Hematopoietic multipotent progenitor cell (in vitro differentiated cells): ENCODE data around the gene CEP95. TPM values are rescaled to one million over a fixed set of nuclear protein-coding genes. Genes with fewer than 3 reads are reported as not detected.

Experiments
- DNase-seq, 3 donors: peaks; one replicate each; pipeline ENCODE4 v3.0.0-alpha.2; 2011 to 2015; ENCODE audit warnings: low read depth in 2 of 3, low spot score in 2 of 3
- total RNA-seq: library from RNA; depleted of rRNA; stranded (reverse); fragments of >200 nt; gene quantifications from one replicate; pipeline ENCODE4 v1.2.3, GENCODE V29; 2012

The CEP95 gene
- total RNA-seq, 1 donor: 28.0 TPM

DNA sequence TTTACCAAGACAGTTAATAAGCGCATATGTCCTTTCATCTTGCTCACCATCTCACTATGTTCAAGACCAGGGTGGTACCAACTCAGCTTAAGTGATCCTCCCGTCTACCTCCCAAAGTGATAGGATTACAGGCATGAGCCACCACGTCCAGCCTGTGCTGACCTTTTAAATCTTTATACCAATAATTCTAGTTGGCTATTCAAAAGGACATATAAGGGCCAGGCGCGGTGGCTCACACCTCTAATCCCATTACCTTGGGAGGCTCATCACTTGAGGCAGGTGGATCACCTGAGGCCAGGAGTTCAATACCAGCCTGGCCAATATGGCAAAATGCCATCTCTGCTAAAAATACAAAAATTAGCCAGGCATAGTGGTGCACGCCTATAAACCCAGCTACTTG, 2.4 kb downstream of the CEP95 start:
- DNase-seq: no peak

DNA sequence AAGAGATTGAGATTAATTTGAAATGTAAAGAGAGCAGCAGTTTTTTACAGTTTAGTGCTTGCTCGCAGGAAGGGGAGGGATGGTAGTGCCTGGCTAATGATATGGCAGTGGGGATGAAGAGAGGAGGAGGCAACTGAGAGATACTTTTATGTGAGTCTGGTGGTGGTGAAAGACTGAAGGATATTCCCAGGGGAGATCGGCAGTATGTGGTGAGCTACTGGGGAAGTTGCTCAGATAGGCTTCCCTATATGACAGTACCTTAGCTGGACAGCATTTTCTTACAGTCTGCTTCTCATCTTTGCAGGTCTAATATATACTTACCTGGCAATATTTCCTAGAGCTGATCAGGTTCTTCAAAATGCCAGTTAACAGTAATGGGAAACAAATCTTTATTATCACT, 8.6 kb downstream of the CEP95 start:
- no peak for DNase-seq

DNA sequence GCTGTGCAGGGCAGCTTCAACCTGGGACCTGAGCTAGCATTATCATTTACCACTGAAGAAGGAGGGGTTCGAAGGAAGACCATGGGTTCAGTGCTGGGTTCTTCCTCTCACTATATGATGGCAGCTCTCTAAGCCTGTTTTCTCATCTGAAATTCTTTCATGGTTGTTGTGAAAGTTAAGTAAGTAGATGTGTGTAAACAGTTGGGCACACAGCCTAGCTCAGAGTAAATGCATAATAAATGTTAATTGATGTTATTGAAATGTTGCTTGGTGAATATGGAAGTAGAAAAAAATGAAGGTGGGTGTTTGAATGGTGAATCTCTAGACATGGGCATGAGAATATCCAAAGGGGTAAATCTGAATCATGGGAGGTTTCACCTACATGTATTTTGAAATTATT, 9.1 kb downstream of the CEP95 start:
- no peak for DNase-seq

DNA sequence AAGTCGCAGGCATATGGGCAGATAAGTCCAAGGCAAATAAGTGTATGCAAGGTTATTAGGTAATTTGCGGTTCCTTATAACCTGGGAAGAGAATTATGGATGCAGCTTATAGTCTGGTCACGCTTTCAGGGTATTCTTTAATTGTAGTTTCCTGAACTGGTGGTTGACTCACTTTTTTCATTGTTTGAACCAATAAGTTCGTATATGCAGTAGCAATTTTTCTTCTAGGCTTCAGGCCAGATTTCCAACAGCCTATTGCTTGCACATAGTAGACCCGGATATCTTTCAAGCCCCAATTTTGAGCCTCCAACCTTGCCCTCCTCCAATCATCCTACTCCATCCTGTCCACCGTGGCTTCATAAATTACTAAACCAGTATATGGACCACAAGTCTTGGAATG, 12.8 kb downstream of the CEP95 start:
- DNase-seq: no peak

DNA sequence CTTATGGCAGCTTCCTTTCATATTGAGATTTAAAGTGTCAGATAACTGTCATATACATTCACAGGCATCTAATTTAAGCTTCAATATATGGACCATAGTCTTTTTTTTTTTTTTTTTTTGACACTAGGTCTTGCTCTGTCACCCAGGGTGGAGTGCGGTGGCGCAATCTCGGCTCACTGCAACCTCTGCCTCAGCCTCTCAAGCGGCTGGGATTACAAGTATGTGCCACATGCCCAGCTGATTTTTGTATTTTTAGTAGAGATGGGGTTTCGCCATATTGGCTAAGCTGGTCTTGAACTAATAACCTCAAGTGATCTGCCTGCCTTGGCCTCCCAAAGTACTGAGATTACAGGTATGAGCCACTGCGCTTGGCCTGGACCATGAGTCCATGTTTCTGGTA, 13.6 kb downstream of the CEP95 start:
- DNase-seq: no peak

DNA sequence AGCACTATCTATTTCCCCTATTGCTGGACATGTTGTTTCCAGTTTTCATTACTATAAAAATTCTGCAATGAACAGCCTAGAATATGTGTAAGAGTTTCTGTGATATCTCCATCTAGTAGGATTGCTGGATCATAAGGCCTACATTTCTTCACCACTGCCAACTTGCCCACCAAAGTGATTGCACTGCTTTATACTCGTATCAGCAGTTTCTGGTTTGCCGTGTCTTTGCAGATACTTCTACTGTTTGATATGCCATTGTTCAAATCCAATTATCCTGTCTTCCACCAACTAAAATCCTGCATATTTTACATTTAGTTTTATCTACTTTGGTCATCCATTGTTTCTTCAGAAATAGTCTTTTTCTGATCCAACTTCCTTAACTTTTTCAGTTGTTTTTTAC, 21.1 kb downstream of the CEP95 start:
- no peak for DNase-seq

DNA sequence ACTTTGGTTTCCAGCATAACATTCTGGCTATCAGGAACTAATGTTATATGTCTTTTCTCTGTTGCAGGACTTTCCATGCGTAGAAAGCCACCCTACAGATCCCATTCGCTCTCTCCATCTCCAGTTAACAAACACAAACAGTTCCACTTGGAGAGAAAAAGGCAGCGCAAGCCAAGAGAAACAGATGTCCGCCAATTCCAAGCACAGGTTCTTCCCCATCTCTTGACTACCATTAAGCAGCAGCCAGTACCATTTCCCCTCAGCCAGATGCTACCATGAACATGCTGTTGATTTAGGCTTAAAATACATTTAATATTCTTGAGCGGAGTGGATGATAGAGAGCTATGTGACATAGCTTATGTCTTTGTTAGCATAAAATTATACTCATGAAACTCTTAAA, 22.4 kb downstream of the CEP95 start:
- DNase-seq: no peak

DNA sequence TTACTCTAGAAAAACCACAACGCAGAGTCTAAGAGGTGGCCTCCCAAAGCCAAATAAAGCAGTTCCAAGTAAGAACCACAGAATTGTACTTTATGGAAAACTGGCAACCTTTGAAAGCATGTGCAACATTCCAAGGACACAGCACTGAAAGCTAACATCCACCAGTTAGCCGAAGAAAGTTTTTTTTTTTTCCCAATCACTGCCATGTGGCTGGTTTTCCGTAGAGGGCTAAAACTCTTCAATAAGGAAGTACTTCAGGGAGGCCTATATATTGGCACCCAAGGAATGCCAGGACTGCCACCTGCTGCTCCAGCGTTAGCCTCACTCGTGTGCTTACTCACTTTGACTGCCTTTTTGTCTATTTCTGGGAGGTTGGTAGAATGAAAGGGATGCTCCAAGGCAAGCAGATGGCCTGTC, 25.2 kb downstream of the CEP95 start:
- DNase-seq: no peak

DNA sequence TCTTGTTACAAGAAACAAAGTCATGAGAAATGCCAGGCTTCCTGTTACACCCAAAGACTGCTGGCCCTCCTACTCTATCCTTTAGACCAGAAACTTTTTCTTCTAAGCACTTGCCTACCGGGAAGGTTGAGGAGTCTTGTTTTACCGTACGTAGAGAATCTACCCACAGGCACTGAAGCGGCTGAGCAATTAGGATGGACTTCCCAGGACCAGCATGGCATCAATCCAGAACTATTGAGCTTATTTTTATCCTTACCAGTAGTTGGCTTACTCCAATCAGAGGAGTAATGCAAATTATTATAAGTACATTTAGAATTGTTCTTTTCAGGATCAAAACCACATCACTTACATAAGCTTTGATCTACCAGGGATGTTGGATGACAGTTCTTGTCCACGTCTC, 25.6 kb downstream of the CEP95 start:
- no peak for DNase-seq

DNA sequence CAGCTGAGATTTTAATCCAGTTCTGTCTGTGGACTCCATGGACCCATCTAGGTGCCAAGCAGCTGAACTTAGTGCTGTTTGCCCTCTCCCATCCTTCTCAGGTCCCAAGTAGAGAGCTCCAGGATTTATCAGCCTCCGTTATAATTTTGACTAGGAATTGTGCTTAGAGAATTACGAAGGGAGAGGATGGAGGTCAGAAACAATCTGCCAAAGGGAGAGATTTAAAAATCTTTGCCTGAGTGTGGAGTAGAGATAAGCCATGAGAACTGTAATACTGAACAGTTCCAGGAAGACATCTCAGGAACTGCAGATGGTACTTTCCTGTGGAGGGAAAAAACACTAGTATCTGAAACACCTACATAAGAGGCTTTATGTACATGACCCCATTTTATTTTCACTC, 27.0 kb downstream of the CEP95 start:
- no peak for DNase-seq

DNA sequence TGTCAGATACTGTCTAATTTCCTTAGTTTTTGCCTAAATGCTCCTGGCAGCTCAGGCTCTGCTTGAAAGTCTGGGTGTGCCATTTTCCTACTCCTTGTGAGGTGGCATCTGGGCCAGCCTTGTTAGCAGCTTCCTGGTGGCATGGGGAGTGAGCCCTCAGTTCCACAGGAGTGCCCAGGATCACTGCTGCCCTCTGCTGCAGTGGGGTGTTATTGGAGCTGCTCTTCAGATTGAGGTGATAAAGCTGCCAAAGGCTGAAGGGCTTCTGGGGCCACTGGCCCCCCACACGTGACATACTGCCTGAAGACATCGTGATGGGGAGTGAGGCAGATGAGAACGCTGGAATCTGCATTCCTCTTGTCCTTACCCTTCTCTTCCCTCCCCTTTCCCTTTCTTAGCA, 27.4 kb downstream of the CEP95 start:
- DNase-seq: peak in 2 of 3 donors; percentile 11 to 26

DNA sequence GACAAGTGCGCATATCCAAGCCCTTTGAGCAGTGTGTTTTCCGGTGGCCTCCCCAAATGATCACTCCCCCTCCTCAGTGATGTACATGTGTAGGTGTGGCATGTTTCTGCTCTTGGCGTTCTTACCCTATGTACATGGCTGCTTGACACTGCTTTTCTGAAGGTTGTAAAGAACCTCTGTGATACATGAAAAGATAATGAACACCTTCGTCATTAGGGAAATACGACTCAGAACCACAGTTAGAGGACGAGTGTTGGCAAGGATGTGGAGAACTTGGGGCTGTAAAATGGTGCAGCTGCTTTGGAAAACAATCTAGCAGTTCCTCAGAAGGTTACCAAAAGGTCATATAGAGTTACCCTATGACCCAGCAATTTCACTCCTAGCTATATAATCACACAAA, 28.6 kb downstream of the CEP95 start:
- no peak for DNase-seq

DNA sequence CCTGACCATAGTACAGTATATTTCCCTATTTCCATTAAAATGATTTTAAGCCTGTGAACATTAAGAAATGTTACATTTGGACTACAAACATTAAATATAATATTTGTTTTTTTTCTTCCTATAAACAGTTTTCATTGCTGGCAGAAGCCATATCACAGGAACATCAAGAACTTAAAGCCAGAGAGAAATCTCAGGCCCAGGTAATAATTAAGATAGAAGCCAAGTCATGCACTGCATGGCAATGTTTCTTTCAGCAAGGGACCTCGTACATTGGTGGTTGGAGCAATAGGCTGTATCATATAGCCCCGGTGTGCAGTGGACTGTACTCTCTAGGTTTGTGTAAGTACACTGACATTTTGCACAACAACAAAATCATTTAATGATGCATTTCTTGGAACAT, 30.1 kb downstream of the CEP95 start:
- DNase-seq: no peak

DNA sequence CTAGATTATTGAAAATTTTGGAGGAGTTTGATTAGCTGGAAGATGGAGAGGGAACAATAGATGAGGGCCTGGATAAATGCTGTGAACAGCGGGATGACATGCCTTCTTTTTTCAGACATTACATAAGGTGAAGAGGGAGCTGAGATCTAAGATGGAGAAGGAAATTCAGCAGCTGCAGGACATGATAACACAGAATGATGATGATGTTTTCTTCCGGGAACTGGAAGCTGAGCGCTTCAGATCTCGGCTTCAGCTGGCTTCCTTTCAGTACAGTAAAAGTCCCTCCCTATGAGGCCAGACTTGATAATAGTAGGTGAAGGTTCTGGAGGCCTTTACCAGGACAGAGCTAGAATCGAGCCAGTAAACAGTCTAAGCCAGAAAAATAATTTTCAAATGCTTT, 30.7 kb downstream of the CEP95 start:
- no peak for DNase-seq

DNA sequence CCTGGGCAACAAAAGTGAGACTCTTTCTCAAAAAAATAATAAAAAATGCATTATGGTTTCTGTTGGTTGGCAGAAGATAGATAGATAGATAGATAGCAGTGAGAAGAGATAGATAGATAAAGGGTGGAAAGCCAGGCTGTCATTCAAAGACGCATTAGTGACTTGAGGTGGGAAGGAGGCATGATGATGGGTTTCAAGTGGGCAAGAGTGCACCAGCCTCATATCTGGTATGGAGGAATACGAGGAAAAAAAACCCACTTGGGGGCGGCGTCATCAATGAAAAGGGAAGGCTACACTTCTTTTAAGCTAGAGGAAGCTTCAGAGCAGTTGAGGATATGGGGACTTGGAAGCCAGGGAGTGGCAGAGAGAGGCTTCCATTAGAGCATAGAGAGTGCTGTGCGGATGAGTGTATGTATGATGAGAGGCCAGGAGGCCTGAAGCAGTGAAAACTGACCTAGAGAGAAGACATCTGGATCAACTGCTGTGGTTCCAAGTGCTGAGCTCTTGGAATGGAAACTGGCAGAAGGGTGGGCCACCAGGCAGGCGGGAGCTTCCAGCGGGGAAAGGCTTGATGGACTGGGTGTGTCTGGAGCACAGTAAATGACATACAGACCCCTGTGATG, 31.8 kb downstream of the CEP95 start:
- peak in 1 of 3 donors; percentile 9 for DNase-seq

DNA sequence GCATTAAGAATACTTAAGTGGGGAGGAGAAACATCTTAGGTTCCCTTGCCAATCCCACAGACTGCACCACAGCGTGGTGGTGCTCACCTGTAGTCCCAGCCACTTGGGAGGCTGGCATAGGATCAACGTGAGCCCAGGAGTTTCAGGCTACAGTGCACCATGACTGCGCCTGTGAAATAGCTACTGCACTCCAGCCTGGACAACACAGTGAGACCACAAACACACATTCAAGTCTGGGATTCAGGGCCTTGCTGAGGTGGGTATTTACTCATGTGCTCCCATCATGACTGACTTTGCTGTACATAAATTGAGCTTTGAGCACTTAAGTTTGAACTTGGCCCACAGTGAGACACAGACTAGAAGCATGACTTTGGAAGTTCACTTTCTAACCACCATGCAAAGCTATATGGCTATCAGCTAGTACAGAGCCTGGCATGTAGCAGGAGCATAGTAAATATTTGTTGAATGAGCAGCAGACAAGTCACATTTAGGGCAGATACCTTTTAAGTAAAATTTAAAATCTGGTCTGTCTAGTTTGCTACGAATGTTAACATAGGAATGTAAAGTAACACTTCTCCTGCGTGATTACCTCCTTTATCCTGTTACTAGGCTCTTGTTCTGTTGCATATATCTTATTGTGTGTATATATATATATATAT, 33.5 kb downstream of the CEP95 start:
- DNase-seq: no peak

DNA sequence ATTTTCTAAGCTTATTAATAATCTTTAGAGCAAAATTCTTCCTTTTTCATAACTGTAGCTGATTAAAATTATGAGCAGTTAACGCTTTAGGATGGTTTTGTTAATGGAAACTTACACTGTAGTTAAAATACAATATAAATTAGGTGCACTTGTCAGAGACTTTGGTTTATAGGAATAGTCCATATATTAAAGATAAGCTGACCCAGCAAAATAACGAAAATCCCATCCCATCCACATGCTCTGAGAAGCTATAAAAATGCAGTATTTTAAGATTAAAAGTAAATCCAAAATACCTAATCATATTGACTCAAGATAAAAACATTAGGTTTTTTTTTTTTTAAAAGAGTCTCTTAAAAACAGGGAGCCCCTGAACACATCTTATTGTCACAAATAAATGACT, 38.0 kb downstream of the CEP95 start:
- DNase-seq: no peak

DNA sequence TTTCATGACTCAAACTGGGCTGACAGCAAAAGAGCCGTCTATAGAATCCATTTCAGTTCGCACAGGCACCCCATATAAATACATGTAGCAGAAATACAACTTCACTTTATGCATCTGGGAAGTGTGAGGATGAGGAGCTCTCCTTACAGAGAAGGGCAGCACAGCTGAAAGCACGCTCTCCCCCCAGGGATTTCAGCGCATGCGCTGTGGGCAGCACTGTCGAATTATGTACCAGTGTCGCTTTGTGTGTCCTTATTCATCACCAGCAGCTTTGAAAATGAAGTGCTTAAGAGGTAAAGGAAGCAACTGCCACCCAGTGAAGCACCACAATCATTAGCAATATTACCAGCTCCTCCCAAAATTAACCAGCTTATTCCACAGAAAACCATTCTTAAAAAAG, 39.9 kb downstream of the CEP95 start:
- no peak for DNase-seq

DNA sequence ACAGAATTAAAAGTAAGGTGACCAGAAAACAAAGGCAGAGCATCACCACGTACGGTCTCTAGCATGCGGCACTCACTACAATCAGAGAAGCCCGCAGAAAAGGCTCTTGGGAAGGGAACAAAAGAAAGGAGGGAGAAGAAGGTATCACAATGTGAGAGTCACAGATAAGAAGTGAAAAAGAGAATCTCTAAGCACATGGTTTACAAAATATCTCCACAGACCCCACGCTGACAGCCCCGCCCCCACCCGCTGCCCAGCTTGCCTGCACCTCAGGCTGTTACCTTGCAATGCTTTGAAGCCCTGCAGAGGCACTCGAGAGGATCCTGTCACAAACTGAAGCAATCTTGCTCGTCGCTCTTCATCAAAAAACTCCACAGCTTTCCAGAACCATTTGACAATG, 40.5 kb downstream of the CEP95 start:
- DNase-seq: no peak

DNA sequence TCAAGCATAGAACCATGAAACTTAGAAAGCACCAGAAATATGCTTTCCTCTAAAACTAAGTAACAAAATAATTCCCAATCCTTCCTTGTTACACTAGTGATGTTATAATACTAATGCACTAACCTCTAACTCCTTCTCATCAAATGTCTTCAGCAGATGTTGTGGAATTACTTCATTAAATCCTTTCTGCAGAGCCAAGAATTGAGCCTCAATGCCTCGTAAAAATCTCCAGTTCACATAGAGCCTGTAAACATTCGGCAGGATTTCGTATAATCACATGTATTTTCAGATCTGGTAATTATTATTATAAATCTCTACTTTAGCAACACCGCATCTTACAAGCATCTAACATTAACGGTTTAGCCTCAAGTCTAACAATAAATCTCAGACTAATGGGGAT, 44.7 kb downstream of the CEP95 start:
- no peak for DNase-seq

DNA sequence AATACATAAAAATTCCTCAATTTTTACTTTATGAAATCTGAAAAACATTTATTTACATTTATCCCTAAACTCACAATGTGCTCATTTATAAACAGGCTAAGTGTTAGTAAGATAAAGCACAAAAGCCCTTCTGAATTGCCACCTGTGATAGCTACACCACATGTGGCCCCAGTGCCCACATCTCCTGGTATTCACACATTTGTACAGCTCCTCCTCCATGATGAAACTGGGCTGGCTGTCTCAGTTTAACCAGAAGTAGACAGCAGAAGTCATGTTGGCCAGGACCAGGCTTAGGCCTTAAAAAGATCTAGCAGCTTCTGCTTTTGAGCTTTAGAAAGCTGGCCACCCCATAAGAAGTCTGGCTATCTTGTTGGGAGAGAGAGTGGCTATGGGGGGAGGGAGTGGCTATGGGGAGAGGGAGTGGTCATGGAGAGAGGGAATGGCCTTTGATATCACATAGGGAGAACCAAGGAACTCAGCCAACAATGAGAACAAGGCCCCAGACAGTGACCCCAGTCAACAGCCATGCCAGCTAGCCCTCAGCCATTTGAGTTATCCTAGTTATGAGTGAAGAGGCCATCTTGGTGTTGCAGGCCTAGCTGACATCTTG, 47.4 kb downstream of the CEP95 start:
- no peak for DNase-seq

DNA sequence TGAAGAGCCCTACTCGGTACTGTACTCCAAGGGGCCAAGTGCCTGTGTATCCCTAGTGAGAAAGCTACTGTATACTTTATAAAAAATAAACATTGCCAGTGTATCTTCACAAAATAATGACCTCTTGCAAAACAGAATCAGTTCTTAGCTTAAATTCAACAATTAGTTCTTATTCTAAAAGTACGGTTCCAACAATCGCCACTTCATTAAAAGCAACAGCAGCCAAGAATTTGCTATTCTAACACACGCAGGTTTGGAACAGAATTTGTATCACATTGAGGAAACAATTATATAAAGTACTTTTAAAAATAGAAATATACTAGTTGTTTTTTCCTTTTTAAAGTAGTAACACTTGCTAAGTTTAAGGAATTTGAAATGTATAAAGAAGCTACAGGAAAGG, 48.5 kb downstream of the CEP95 start:
- DNase-seq: no peak

DNA sequence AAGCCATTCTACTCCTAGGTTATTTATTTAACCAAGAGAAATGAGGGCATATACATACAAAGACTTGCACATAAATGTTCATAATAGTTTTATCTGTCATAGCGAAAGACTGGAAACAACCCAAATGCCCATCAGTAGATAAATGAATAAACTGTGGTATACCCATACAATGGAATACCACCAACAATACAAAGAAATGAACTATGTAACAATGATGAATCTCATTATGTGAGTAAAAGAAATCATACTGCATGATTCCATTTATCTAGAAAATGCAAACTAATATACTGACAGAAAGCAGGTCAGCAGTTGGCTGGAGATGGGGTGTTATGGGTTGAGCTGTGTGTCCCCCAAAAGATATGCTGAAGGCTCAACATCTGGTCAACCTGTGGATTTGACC, 57.3 kb downstream of the CEP95 start:
- no peak for DNase-seq
